HL-60 (cell line): ENCODE measurements around the gene RASA2.

Experiments
- DNase-seq, 2 experiments: peaks; one replicate each; pipeline ENCODE4 v3.0.0-alpha.2; 2010 to 2020; ENCODE audit warnings: low read depth in 1 of 2, low spot score in 1 of 2
- H3K27ac ChIP-seq: fragments of 250-450 bp; sonication (Bioruptor Pico); replicated peaks from 2 replicates; pipeline ENCODE4 v1.5.1; 2020; ENCODE audit warnings: mild to moderate bottlenecking, moderate library complexity
- H3K27me3 ChIP-seq: fragments of 250-450 bp; sonication (Bioruptor Pico); 2 replicates; pipeline ENCODE4 v1.5.1; 2021; ENCODE audit warnings: mild to moderate bottlenecking, moderate library complexity; ENCODE audit not compliant: insufficient read depth, poor library complexity, severe bottlenecking
- H3K4me3 ChIP-seq: replicated peaks from 2 replicates; pipeline ENCODE4 v1.5.1; 2011; ENCODE audit warnings: mild to moderate bottlenecking, control low read depth, low read length; ENCODE audit not compliant: insufficient read depth
- GABPA ChIP-seq: IDR thresholded peaks from 2 replicates; pipeline ENCODE4 v1.6.1; 2012; ENCODE audit warnings: low read depth
- POLR2AphosphoS5 ChIP-seq: IDR thresholded peaks from 2 replicates; pipeline ENCODE4 v1.6.1; 2012; ENCODE audit warnings: low read depth
- SPI1 ChIP-seq: IDR thresholded peaks from 2 replicates; pipeline ENCODE4 v1.6.1; 2012; ENCODE audit warnings: low read depth, mild to moderate bottlenecking, borderline replicate concordance
- TF ChIP-seq, protein P1 (sequence below): IDR thresholded peaks from 2 replicates; pipeline ENCODE4 v1.6.1; 2012; ENCODE audit warnings: low read depth; ENCODE audit not compliant: insufficient replicate concordance
- TF ChIP-seq, protein P2 (sequence below): IDR thresholded peaks from one replicate; pipeline ENCODE4 v1.5.1; 2011; ENCODE audit warnings: low read length, control low read depth, inconsistent platforms; ENCODE audit not compliant: insufficient read depth

The RASA2 gene

DNA sequence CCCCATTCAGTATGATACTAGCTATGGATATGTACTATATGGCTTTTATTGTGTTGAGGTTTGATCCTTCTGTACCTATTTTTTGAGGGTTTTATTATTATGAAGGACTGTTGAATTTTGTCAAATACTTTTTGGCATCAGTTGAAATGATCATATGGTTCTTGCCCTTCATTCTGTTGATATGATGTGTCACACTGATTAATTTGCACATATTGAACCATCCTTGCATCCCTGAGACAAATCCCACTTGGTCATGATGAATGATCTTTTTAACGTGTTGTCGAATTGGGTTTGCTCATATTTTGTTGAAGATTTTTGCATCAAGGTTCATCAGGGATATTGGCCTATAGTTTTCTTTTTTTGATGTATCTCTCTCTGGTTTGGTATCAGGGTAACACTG, 61.0 kb downstream of the RASA2 start:
- no peak overlapping the region for H3K27ac ChIP-seq
- H3K27me3 ChIP-seq, result no peaks in the 10 kb centered on the region
- no peak overlapping the region for H3K4me3 ChIP-seq
- DNase-seq, result no peak
- no peak for TF ChIP-seq SPI1
- TF ChIP-seq GABPA, result no peak
- no peak for TF ChIP-seq POLR2AphosphoS5
- TF ChIP-seq, protein P1, sequence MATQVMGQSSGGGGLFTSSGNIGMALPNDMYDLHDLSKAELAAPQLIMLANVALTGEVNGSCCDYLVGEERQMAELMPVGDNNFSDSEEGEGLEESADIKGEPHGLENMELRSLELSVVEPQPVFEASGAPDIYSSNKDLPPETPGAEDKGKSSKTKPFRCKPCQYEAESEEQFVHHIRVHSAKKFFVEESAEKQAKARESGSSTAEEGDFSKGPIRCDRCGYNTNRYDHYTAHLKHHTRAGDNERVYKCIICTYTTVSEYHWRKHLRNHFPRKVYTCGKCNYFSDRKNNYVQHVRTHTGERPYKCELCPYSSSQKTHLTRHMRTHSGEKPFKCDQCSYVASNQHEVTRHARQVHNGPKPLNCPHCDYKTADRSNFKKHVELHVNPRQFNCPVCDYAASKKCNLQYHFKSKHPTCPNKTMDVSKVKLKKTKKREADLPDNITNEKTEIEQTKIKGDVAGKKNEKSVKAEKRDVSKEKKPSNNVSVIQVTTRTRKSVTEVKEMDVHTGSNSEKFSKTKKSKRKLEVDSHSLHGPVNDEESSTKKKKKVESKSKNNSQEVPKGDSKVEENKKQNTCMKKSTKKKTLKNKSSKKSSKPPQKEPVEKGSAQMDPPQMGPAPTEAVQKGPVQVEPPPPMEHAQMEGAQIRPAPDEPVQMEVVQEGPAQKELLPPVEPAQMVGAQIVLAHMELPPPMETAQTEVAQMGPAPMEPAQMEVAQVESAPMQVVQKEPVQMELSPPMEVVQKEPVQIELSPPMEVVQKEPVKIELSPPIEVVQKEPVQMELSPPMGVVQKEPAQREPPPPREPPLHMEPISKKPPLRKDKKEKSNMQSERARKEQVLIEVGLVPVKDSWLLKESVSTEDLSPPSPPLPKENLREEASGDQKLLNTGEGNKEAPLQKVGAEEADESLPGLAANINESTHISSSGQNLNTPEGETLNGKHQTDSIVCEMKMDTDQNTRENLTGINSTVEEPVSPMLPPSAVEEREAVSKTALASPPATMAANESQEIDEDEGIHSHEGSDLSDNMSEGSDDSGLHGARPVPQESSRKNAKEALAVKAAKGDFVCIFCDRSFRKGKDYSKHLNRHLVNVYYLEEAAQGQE, result no peak
- TF ChIP-seq, protein P2, sequence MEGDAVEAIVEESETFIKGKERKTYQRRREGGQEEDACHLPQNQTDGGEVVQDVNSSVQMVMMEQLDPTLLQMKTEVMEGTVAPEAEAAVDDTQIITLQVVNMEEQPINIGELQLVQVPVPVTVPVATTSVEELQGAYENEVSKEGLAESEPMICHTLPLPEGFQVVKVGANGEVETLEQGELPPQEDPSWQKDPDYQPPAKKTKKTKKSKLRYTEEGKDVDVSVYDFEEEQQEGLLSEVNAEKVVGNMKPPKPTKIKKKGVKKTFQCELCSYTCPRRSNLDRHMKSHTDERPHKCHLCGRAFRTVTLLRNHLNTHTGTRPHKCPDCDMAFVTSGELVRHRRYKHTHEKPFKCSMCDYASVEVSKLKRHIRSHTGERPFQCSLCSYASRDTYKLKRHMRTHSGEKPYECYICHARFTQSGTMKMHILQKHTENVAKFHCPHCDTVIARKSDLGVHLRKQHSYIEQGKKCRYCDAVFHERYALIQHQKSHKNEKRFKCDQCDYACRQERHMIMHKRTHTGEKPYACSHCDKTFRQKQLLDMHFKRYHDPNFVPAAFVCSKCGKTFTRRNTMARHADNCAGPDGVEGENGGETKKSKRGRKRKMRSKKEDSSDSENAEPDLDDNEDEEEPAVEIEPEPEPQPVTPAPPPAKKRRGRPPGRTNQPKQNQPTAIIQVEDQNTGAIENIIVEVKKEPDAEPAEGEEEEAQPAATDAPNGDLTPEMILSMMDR, result no peak

- Histone ChIP-seq H3K27ac (no peak overlapping the region), H3K4me3 (no peak overlapping the region), H3K27me3 (no peaks in the 10 kb centered on the region)
- TF ChIP-seq GABPA (no peak), POLR2AphosphoS5 (no peak), SPI1 (no peak)
- TF ChIP-seq, protein P2, result no peak
- TF ChIP-seq, protein P1, result no peak
- DNase-seq, result no peak
These were observed 64.3 kb downstream of the RASA2 start for GRCh38 chr3:141550926-141551665.

GRCh38 chr3:141552440-141552991, 65.7 kb downstream of the RASA2 start:
- TF ChIP-seq SPI1 (no peak), GABPA (no peak), POLR2AphosphoS5 (no peak)
- TF ChIP-seq, protein P1, result no peak
- TF ChIP-seq, protein P2, result no peak
- DNase-seq, result no peak
- no peak overlapping the region for H3K4me3 ChIP-seq
- H3K27me3 ChIP-seq, result no peaks in the 10 kb centered on the region
- H3K27ac ChIP-seq, result no peak overlapping the region
